GM18868 (cell line): Measurements from ENCODE around the gene NYNRIN.
A peak's percentile ranks its signal among the peaks of the same experiment; 100 is the strongest.
"Not testable (repeated sequence)": the region's sequence is repeated elsewhere in the genome, so short reads cannot be mapped to it uniquely, and the experiment has no call there.

Experiments used
- ATAC-seq: cut with Tn5 transposase; IDR thresholded peaks from one replicate; pipeline ENCODE4 v1.9.1; 2021; ENCODE audit warnings: mild to moderate bottlenecking, moderate library complexity; ENCODE audit not compliant: unreplicated experiment

NYNRIN gene

GRCh38 chr14:24398653-24399446, at the start of gene NYNRIN:
NYNRIN (plus strand) TSS chr14:24399003; CDS start chr14:24399247, 244 bp downstream.
- ATAC-seq = no peak

GRCh38 chr14:24349742-24350141, 49.1 kb upstream of the NYNRIN start:
- ATAC-seq = no peak

- no peak for ATAC-seq
These were observed 47.3 kb upstream of the NYNRIN start for GRCh38 chr14:24351517-24351916.

GRCh38 chr14:24353559-24354481, 45.0 kb upstream of the NYNRIN start:
- no peak for ATAC-seq

- not testable (repeated sequence) for ATAC-seq
These were observed 44.3 kb upstream of the NYNRIN start for GRCh38 chr14:24354482-24354825.

GRCh38 chr14:24355009-24355408, 43.8 kb upstream of the NYNRIN start:
- no peak for ATAC-seq

GRCh38 chr14:24356208-24356607, 42.6 kb upstream of the NYNRIN start:
- ATAC-seq = no peak

- no peak for ATAC-seq
These were observed 38.5 kb upstream of the NYNRIN start for GRCh38 chr14:24360281-24360680.

- ATAC-seq = no peak
These were observed 37.5 kb upstream of the NYNRIN start for GRCh38 chr14:24361326-24361725.

GRCh38 chr14:24362241-24362960, 36.4 kb upstream of the NYNRIN start:
- no peak for ATAC-seq

- ATAC-seq = no peak
These were observed 35.4 kb upstream of the NYNRIN start for GRCh38 chr14:24363401-24363800.

GRCh38 chr14:24364841-24365240, 34.0 kb upstream of the NYNRIN start:
- ATAC-seq = no peak

- ATAC-seq = peak; percentile 44
These were observed 33.0 kb upstream of the NYNRIN start for GRCh38 chr14:24365600-24366412.

GRCh38 chr14:24366413-24366720, 32.4 kb upstream of the NYNRIN start:
- no peak for ATAC-seq

- ATAC-seq = peak; percentile 64
These were observed 31.9 kb upstream of the NYNRIN start for GRCh38 chr14:24366721-24367513.

GRCh38 chr14:24367514-24368211, 31.1 kb upstream of the NYNRIN start, which contains the start of gene NFATC4:
NFATC4 (plus strand) TSS chr14:24368184; CDS start chr14:24368341, 157 bp downstream.
- peak; percentile 30 for ATAC-seq

GRCh38 chr14:24368212-24368561, 30.6 kb upstream of the NYNRIN start:
- ATAC-seq = no peak

- ATAC-seq = no peak
These were observed 30.1 kb upstream of the NYNRIN start for GRCh38 chr14:24368562-24369252.

- ATAC-seq = no peak
These were observed 29.3 kb upstream of the NYNRIN start for GRCh38 chr14:24369463-24369862.
